ENCODE data around the gene APP.

GRCh38 chr21:25912402-25912746 lies 258.2 kb downstream of the APP start:
- TF ChIP-seq, protein P1, sequence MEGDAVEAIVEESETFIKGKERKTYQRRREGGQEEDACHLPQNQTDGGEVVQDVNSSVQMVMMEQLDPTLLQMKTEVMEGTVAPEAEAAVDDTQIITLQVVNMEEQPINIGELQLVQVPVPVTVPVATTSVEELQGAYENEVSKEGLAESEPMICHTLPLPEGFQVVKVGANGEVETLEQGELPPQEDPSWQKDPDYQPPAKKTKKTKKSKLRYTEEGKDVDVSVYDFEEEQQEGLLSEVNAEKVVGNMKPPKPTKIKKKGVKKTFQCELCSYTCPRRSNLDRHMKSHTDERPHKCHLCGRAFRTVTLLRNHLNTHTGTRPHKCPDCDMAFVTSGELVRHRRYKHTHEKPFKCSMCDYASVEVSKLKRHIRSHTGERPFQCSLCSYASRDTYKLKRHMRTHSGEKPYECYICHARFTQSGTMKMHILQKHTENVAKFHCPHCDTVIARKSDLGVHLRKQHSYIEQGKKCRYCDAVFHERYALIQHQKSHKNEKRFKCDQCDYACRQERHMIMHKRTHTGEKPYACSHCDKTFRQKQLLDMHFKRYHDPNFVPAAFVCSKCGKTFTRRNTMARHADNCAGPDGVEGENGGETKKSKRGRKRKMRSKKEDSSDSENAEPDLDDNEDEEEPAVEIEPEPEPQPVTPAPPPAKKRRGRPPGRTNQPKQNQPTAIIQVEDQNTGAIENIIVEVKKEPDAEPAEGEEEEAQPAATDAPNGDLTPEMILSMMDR (conservative IDR thresholded peaks at IDR 0.05; ENCODE audit: low read length) = no peak
- no peak for TF ChIP-seq EZH2phosphoT487 (IDR thresholded peaks at IDR 0.05; ENCODE audit: borderline replicate concordance, low read depth, low read length)
